Thyroid gland (tissue), 4 donors: ENCODE measurements around the gene FOXK1. TPM values are rescaled to one million over a fixed set of nuclear protein-coding genes. Genes with fewer than 3 reads are reported as not detected.
"Not testable (repeated sequence)": the region's sequence is repeated elsewhere in the genome, so short reads cannot be mapped to it uniquely, and the experiment has no call there.

Source experiments
- DNase-seq, 2 donors: peaks; one replicate each; pipeline ENCODE4 v3.0.0-alpha.2; 2019
- H3K27ac ChIP-seq, 3 donors: fragments of 200-600 bp; sonication (generic); 1 replicate in 2 of 3; 2 replicates in 1 of 3; pipeline ENCODE4 v1.5.1; 2016 to 2019; ENCODE audit warnings: mild to moderate bottlenecking in 1 of 3, moderate library complexity in 1 of 3
- H3K27me3 ChIP-seq: fragments of 200-600 bp; sonication (generic); one replicate; pipeline ENCODE4 v1.5.1; 2019
- H3K36me3 ChIP-seq, 2 donors: fragments of 200-600 bp; sonication (generic); one replicate each; pipeline ENCODE4 v1.5.1; 2016 to 2019
- H3K4me1 ChIP-seq, 2 donors: fragments of 200-600 bp; sonication (generic); one replicate each; pipeline ENCODE4 v1.5.1; 2017 to 2019
- H3K4me3 ChIP-seq, 3 donors: fragments of 200-600 bp; sonication (generic); replicated peaks in 1 of 3; 1 replicate in 2 of 3; 2 replicates in 1 of 3; pipeline ENCODE4 v1.5.1; 2016; ENCODE audit warnings: mild to moderate bottlenecking in 1 of 3
- H3K9me3 ChIP-seq: fragments of 200-600 bp; sonication (generic); one replicate; pipeline ENCODE4 v1.5.1; 2017
- POLR2A ChIP-seq, 2 donors: fragments of 450-650 bp; IDR thresholded peaks; one replicate each; pipeline ENCODE4 v1.6.1; 2017; ENCODE audit warnings: antibody characterized with exemption in 2 of 2, mild to moderate bottlenecking in 2 of 2, moderate library complexity in 1 of 2
- WGBS, 2 donors: methylation state at CpG; one replicate each; pipeline ENCODE4 v1.1.5; 2017; 5-methylcytosine and 5-hydroxymethylcytosine counted together
- intact Hi-C: fragments of 100-400 bp; cut with DNase I; formaldehyde crosslinking; loops from one replicate; pipeline ENCODE4 v1.15.1; 2023
- total RNA-seq, 4 donors: library from RNA; depleted of rRNA; stranded (reverse); fragments of >200 nt; gene quantifications; one replicate each; pipeline ENCODE4 v1.2.3, GENCODE V29; 2016
- TF ChIP-seq, protein P1 (sequence below), 6 experiments: fragments of 200-600 bp in 3 of 6; fragments of 450-650 bp in 3 of 6; sonication (generic) in 3 of 6; IDR thresholded peaks; one replicate each; pipeline ENCODE4 v1.5.1; 2016 to 2019; ENCODE audit warnings: antibody characterized with exemption in 6 of 6, mild to moderate bottlenecking in 2 of 6, inconsistent platforms in 1 of 6, moderate library complexity in 1 of 6

FOXK1 gene
- total RNA-seq, 4 donors from 2014 or later: 15.0 to 33.0 (median 20.7) TPM

DNA sequence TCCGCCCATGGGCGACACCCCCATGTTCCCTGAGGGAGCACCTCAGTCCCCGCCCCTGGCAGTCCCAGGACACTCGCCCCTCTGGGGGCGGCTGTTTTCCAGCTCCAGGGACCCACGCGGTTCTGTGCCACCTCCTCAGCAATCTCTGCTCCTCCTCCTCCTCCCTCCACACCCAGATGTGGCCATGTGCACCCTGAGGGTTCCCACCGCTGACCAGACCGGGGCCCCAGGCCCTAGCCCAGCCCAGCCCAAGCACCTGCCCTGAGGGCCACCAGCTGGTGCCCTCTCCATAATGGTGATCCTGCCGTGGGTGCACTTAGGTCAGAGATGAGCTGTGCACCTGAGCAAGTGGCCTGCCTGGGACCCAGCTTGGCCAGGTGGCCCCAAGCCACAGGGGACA, 118.4 kb downstream of the FOXK1 start:
- Histone ChIP-seq H3K36me3 (no peaks in the 10 kb centered on the region), H3K4me1 (no peaks in the 10 kb centered on the region), H3K27ac (no peak overlapping the region), H3K9me3 (no peaks in the 10 kb centered on the region), H3K4me3 (no peak overlapping the region), H3K27me3 (no peaks in the 10 kb centered on the region)
- no peak for TF ChIP-seq POLR2A (IDR thresholded peaks at IDR 0.05)
- TF ChIP-seq, protein P1, sequence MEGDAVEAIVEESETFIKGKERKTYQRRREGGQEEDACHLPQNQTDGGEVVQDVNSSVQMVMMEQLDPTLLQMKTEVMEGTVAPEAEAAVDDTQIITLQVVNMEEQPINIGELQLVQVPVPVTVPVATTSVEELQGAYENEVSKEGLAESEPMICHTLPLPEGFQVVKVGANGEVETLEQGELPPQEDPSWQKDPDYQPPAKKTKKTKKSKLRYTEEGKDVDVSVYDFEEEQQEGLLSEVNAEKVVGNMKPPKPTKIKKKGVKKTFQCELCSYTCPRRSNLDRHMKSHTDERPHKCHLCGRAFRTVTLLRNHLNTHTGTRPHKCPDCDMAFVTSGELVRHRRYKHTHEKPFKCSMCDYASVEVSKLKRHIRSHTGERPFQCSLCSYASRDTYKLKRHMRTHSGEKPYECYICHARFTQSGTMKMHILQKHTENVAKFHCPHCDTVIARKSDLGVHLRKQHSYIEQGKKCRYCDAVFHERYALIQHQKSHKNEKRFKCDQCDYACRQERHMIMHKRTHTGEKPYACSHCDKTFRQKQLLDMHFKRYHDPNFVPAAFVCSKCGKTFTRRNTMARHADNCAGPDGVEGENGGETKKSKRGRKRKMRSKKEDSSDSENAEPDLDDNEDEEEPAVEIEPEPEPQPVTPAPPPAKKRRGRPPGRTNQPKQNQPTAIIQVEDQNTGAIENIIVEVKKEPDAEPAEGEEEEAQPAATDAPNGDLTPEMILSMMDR (IDR thresholded peaks at IDR 0.05): no peak
- 90 to 91% methylated on average over 8 to 9 of the region's 10 CpGs for WGBS, 2 donors
- intact Hi-C loops: loop anchor here (10.0 kb wide), 1 partner anchor 284 kb away; no protein-coding TSS in a partner anchor
- DNase-seq: no peak

DNA sequence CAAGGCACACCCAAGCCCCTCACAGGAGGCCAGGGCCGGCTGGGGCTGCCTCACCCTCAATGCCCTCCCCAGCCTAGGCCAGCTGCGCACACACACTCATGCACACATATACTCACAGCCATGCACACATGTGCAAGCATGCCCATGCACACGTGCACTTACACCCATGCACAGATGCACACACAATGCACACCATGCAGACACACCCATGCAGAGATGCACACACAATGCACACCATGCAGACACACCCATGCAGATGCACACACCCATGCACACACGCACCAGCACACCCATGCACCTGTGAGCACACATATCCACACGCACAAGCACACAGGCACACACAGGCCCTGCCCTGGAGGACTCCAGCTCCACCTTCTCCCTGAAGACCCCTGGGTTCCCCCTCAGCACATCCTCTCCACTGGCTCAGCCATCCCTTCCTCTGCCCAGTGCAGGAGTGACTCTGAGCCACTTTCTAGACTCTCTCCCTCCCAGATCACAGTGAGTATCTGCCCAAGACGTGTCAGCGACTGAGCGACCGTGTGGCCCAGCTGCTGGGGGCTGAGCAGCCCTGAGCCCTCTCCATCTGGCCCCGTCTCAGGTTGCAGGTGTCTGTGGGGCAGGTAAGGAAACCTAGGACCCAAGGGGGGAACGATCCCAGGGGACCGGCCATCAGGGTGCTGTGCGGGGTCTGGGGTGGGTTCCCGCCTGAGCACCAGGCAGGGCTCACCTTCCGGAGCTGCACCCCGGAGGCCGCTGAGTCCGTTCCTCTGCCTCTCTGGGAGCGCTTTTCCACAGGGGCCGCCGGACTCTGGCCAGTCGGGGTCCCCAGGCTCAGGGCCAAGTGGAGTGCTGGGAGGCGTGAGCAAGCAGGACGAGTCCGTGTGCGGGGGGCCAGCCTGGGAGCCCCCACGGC, 119.1 kb downstream of the FOXK1 start:
- no peak for TF ChIP-seq POLR2A (IDR thresholded peaks at IDR 0.05)
- TF ChIP-seq, protein P1 (IDR thresholded peaks at IDR 0.05): no peak
- no peaks in the 10 kb centered on the region for H3K9me3 ChIP-seq
- no peaks in the 10 kb centered on the region for H3K4me1 ChIP-seq
- WGBS, 2 donors: 93 to 95% methylated on average over 11 to 19 of the region's 27 CpGs
- intact Hi-C loops: loop anchor here (10.0 kb wide), 1 partner anchor 284 kb away; no protein-coding TSS in a partner anchor
- no peak overlapping the region for H3K4me3 ChIP-seq
- H3K27me3 ChIP-seq: no peaks in the 10 kb centered on the region
- no peaks in the 10 kb centered on the region for H3K36me3 ChIP-seq
- DNase-seq: no peak
- no peak overlapping the region for H3K27ac ChIP-seq

GRCh38 chr7:4801839-4802231, 119.7 kb downstream of the FOXK1 start:
- Histone ChIP-seq H3K36me3 (no peaks in the 10 kb centered on the region), H3K4me3 (no peak overlapping the region), H3K27ac (no peak overlapping the region), H3K27me3 (no peaks in the 10 kb centered on the region), H3K9me3 (no peaks in the 10 kb centered on the region), H3K4me1 (no peaks in the 10 kb centered on the region)
- 82 to 96% methylated on average over 3 to 9 of the region's 18 CpGs for WGBS, 2 donors
- no peak for TF ChIP-seq POLR2A (IDR thresholded peaks at IDR 0.05)
- TF ChIP-seq, protein P1 (IDR thresholded peaks at IDR 0.05): no peak
- DNase-seq: no peak
- intact Hi-C loops: loop anchor here (10.0 kb wide), 1 partner anchor 283 kb away; no protein-coding TSS in a partner anchor

DNA sequence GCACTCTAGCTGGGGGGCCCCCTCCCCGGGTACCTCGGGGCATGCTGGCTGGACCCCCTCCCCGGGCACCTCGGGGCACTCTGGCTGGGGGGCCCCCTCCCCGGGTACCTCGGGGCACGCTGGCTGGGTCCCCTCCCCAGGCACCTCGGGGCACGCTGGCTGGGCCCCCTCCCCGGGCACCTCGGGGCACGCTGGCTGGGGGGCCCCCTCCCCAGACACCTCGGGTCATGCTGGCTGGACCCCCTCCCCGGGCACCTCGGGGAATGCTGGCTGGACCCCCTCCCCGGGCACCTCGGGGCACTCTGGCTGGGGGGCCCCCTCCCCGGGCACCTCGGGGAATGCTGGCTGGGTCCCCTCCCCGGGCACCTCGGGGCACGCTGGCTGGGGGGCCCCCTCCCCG, 120.5 kb downstream of the FOXK1 start:
- not testable (repeated sequence) for DNase-seq, H3K9me3 ChIP-seq, H3K36me3 ChIP-seq, H3K4me3 ChIP-seq, H3K4me1 ChIP-seq, H3K27ac ChIP-seq, H3K27me3 ChIP-seq
- 93% methylated on average over 8 of the region's 23 CpGs; no CpG with 5 or more reads in 1 of the 2 donors for WGBS, 2 donors
- intact Hi-C loops: loop anchor here (10.0 kb wide), 1 partner anchor 282 kb away; no protein-coding TSS in a partner anchor

- Histone ChIP-seq H3K9me3 (no peaks in the 10 kb centered on the region), H3K4me1 (no peaks in the 10 kb centered on the region), H3K36me3 (no peaks in the 10 kb centered on the region), H3K4me3 (no peak overlapping the region), H3K27me3 (no peaks in the 10 kb centered on the region), H3K27ac (no peak overlapping the region)
- 79% methylated on average over 10 to 19 of the region's 41 CpGs for WGBS, 2 donors
- intact Hi-C loops: loop anchor here (10.0 kb wide), 1 partner anchor 281 kb away; no protein-coding TSS in a partner anchor
- no peak for DNase-seq
- no peak for TF ChIP-seq POLR2A (IDR thresholded peaks at IDR 0.05)
- TF ChIP-seq, protein P1 (IDR thresholded peaks at IDR 0.05): no peak
Observed at GRCh38 chr7:4803397-4804241, 121.5 kb downstream of the FOXK1 start.
